Measurements from ENCODE around the gene CNOT11. TPM values are rescaled to one million over a fixed set of nuclear protein-coding genes. Genes with fewer than 3 reads are reported as not detected.

Gene CNOT11
- total and polyA plus RNA-seq, 2 of the 13 experiments (the other 11 are each of a cell fraction or from before 2014, with no cell fraction given), result 114 to 209 TPM

GRCh38 chr2:101308432-101309210 lies 55.9 kb downstream of the CNOT11 start, which contains the start of gene RNF149 (continued):
- TF ChIP-seq, protein P1, sequence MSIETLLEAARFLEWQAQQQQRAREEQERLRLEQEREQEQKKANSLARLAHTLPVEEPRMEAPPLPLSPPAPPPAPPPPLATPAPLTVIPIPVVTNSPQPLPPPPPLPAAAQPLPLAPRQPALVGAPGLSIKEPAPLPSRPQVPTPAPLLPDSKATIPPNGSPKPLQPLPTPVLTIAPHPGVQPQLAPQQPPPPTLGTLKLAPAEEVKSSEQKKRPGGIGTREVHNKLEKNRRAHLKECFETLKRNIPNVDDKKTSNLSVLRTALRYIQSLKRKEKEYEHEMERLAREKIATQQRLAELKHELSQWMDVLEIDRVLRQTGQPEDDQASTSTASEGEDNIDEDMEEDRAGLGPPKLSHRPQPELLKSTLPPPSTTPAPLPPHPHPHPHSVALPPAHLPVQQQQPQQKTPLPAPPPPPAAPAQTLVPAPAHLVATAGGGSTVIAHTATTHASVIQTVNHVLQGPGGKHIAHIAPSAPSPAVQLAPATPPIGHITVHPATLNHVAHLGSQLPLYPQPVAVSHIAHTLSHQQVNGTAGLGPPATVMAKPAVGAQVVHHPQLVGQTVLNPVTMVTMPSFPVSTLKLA (IDR thresholded peaks at IDR 0.05), result peak; percentile 69; the same call in 1 of the 2 replicates
- TF ChIP-seq RBFOX2 (IDR thresholded peaks at IDR 0.05; ENCODE audit: low read depth, low read length), result peak; percentile 100
- peak; percentile 85; the same call in 1 of the 2 replicates for TF ChIP-seq ZNF83 (CRISPR knock-in tag; IDR thresholded peaks at IDR 0.05; ENCODE audit: borderline replicate concordance)
- TF ChIP-seq ZNF362 (CRISPR knock-in tag; IDR thresholded peaks at IDR 0.05; ENCODE audit: borderline replicate concordance), result peak; percentile 86
- TF ChIP-seq TARDBP (CRISPR knock-in tag; IDR thresholded peaks at IDR 0.05), result peak; percentile 97
- peak; percentile 75 for TF ChIP-seq MLXIP (CRISPR knock-in tag; IDR thresholded peaks at IDR 0.05; ENCODE audit: borderline replicate concordance)
- TF ChIP-seq, protein P2, sequence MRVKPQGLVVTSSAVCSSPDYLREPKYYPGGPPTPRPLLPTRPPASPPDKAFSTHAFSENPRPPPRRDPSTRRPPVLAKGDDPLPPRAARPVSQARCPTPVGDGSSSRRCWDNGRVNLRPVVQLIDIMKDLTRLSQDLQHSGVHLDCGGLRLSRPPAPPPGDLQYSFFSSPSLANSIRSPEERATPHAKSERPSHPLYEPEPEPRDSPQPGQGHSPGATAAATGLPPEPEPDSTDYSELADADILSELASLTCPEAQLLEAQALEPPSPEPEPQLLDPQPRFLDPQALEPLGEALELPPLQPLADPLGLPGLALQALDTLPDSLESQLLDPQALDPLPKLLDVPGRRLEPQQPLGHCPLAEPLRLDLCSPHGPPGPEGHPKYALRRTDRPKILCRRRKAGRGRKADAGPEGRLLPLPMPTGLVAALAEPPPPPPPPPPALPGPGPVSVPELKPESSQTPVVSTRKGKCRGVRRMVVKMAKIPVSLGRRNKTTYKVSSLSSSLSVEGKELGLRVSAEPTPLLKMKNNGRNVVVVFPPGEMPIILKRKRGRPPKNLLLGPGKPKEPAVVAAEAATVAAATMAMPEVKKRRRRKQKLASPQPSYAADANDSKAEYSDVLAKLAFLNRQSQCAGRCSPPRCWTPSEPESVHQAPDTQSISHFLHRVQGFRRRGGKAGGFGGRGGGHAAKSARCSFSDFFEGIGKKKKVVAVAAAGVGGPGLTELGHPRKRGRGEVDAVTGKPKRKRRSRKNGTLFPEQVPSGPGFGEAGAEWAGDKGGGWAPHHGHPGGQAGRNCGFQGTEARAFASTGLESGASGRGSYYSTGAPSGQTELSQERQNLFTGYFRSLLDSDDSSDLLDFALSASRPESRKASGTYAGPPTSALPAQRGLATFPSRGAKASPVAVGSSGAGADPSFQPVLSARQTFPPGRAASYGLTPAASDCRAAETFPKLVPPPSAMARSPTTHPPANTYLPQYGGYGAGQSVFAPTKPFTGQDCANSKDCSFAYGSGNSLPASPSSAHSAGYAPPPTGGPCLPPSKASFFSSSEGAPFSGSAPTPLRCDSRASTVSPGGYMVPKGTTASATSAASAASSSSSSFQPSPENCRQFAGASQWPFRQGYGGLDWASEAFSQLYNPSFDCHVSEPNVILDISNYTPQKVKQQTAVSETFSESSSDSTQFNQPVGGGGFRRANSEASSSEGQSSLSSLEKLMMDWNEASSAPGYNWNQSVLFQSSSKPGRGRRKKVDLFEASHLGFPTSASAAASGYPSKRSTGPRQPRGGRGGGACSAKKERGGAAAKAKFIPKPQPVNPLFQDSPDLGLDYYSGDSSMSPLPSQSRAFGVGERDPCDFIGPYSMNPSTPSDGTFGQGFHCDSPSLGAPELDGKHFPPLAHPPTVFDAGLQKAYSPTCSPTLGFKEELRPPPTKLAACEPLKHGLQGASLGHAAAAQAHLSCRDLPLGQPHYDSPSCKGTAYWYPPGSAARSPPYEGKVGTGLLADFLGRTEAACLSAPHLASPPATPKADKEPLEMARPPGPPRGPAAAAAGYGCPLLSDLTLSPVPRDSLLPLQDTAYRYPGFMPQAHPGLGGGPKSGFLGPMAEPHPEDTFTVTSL (CRISPR knock-in tag; IDR thresholded peaks at IDR 0.05; ENCODE audit: borderline replicate concordance), result peak; percentile 80
- no peak for TF ChIP-seq JARID2 (CRISPR knock-in tag; IDR thresholded peaks at IDR 0.05; ENCODE audit: insufficient replicate concordance)
- TF ChIP-seq, protein P3, sequence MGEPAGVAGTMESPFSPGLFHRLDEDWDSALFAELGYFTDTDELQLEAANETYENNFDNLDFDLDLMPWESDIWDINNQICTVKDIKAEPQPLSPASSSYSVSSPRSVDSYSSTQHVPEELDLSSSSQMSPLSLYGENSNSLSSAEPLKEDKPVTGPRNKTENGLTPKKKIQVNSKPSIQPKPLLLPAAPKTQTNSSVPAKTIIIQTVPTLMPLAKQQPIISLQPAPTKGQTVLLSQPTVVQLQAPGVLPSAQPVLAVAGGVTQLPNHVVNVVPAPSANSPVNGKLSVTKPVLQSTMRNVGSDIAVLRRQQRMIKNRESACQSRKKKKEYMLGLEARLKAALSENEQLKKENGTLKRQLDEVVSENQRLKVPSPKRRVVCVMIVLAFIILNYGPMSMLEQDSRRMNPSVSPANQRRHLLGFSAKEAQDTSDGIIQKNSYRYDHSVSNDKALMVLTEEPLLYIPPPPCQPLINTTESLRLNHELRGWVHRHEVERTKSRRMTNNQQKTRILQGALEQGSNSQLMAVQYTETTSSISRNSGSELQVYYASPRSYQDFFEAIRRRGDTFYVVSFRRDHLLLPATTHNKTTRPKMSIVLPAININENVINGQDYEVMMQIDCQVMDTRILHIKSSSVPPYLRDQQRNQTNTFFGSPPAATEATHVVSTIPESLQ (CRISPR knock-in tag; conservative IDR thresholded peaks at IDR 0.05), result no peak; the same call in 1 of the 2 replicates
- TF ChIP-seq SAP130 (CRISPR knock-in tag; IDR thresholded peaks at IDR 0.05; ENCODE audit: low read depth), result peak; percentile 94
- peak; percentile 96 for TF ChIP-seq ZFY (CRISPR knock-in tag; IDR thresholded peaks at IDR 0.05)
- TF ChIP-seq ZNF572 (CRISPR knock-in tag; IDR thresholded peaks at IDR 0.05), result 0 out of 2 replicates have a peak, but pooled peaks have one; percentile 22
- TF ChIP-seq ZNF773 (CRISPR knock-in tag; IDR thresholded peaks at IDR 0.05; ENCODE audit: borderline replicate concordance), result peak; percentile 86; the same call in 1 of the 2 replicates
- TF ChIP-seq HOXA3 (CRISPR knock-in tag; IDR thresholded peaks at IDR 0.05), result peak; percentile 97
- no peak; the same call in 1 of the 2 replicates for TF ChIP-seq RFX5 (IDR thresholded peaks at IDR 0.05; ENCODE audit: low read depth, low read length)

All from HepG2 (cell line).